Neural progenitor cell (in vitro differentiated cells): Measurements from ENCODE around the gene FKBP15. TPM values are rescaled to one million over a fixed set of nuclear protein-coding genes. Genes with fewer than 3 reads are reported as not detected.

Experiments used
- DNase-seq: peaks from one replicate; pipeline ENCODE4 v3.0.0-alpha.2; 2016; ENCODE audit warnings: low spot score
- H2AFZ ChIP-seq: fragments of 200-600 bp; sonication (generic); replicated peaks from 2 replicates; pipeline ENCODE4 v1.6.1; 2016; ENCODE audit warnings: antibody characterized with exemption
- H3F3A ChIP-seq: fragments of 200-600 bp; sonication (generic); 2 replicates; pipeline ENCODE4 v1.6.1; 2016; ENCODE audit warnings: antibody characterized with exemption, low read depth
- H3K27ac ChIP-seq: fragments of 200-600 bp; sonication (generic); 2 replicates; pipeline ENCODE4 v1.5.1; 2016; ENCODE audit warnings: mild to moderate bottlenecking
- H3K27me3 ChIP-seq: fragments of 200-600 bp; sonication (generic); 2 replicates; pipeline ENCODE4 v1.6.1; 2016; ENCODE audit warnings: mild to moderate bottlenecking, moderate library complexity
- H3K36me3 ChIP-seq: fragments of 200-600 bp; sonication (generic); 2 replicates; pipeline ENCODE4 v1.5.1; 2016
- H3K4me1 ChIP-seq: fragments of 200-600 bp; sonication (generic); 2 replicates; pipeline ENCODE4 v1.6.1; 2016; ENCODE audit warnings: mixed run types
- H3K4me2 ChIP-seq: fragments of 200-600 bp; sonication (generic); 2 replicates; pipeline ENCODE4 v1.6.1; 2016
- H3K4me3 ChIP-seq: fragments of 200-600 bp; sonication (generic); 2 replicates; pipeline ENCODE4 v1.5.1; 2016
- H3K79me2 ChIP-seq: fragments of 200-600 bp; sonication (generic); 2 replicates; pipeline ENCODE4 v1.6.1; 2016; ENCODE audit warnings: low read depth
- H3K9ac ChIP-seq: fragments of 200-600 bp; sonication (generic); 2 replicates; pipeline ENCODE4 v1.6.1; 2016
- H3K9me3 ChIP-seq: fragments of 200-600 bp; sonication (generic); 2 replicates; pipeline ENCODE4 v1.5.1; 2016; ENCODE audit warnings: low read depth
- H4K20me1 ChIP-seq: fragments of 200-600 bp; sonication (generic); 2 replicates; pipeline ENCODE4 v1.6.1; 2016; ENCODE audit warnings: low read depth
- H3K27ac Mint-ChIP-seq: 3 replicates; pipeline ENCODE4 v1.8.0; 2021; ENCODE audit warnings: mixed read lengths
- H3K27me3 Mint-ChIP-seq: 2 replicates; pipeline ENCODE4 v1.8.0; 2022; ENCODE audit warnings: low read depth, mild to moderate bottlenecking, inconsistent platforms, moderate library complexity, mixed read lengths; ENCODE audit not compliant: insufficient read depth
- H3K36me3 Mint-ChIP-seq: 3 replicates; pipeline ENCODE4 v1.8.0; 2021; ENCODE audit warnings: mixed read lengths
- H3K4me1 Mint-ChIP-seq: 3 replicates; pipeline ENCODE4 v1.8.0; 2021; ENCODE audit warnings: mixed read lengths
- H3K4me3 Mint-ChIP-seq: 3 replicates; pipeline ENCODE4 v1.8.0; 2021; ENCODE audit warnings: mild to moderate bottlenecking, moderate library complexity, mixed read lengths
- H3K9me3 Mint-ChIP-seq: 3 replicates; pipeline ENCODE4 v1.8.0; 2020; ENCODE audit warnings: mixed read lengths
- EZH2 ChIP-seq: fragments of 200-600 bp; sonication (generic); IDR thresholded peaks from 2 replicates; pipeline ENCODE4 v1.6.1; 2017; ENCODE audit warnings: antibody characterized with exemption, mild to moderate bottlenecking, moderate library complexity
- EZH2phosphoT487 ChIP-seq: fragments of 200-600 bp; sonication (generic); IDR thresholded peaks from 2 replicates; pipeline ENCODE4 v1.6.1; 2017; ENCODE audit warnings: antibody characterized with exemption
- total RNA-seq: library from RNA; depleted of rRNA; stranded (reverse); fragments of >200 nt; gene quantifications from 2 replicates; pipeline ENCODE4 v1.2.3, GENCODE V29; 2015; ENCODE audit warnings: low replicate concordance
- TF ChIP-seq, protein P1 (sequence below): fragments of 200-600 bp; sonication (generic); IDR thresholded peaks from 2 replicates; pipeline ENCODE4 v1.5.1; 2017; ENCODE audit warnings: antibody characterized with exemption, mild to moderate bottlenecking

The FKBP15 gene
- 18.6 and 25.5 TPM in 2 replicates for total RNA-seq

DNA sequence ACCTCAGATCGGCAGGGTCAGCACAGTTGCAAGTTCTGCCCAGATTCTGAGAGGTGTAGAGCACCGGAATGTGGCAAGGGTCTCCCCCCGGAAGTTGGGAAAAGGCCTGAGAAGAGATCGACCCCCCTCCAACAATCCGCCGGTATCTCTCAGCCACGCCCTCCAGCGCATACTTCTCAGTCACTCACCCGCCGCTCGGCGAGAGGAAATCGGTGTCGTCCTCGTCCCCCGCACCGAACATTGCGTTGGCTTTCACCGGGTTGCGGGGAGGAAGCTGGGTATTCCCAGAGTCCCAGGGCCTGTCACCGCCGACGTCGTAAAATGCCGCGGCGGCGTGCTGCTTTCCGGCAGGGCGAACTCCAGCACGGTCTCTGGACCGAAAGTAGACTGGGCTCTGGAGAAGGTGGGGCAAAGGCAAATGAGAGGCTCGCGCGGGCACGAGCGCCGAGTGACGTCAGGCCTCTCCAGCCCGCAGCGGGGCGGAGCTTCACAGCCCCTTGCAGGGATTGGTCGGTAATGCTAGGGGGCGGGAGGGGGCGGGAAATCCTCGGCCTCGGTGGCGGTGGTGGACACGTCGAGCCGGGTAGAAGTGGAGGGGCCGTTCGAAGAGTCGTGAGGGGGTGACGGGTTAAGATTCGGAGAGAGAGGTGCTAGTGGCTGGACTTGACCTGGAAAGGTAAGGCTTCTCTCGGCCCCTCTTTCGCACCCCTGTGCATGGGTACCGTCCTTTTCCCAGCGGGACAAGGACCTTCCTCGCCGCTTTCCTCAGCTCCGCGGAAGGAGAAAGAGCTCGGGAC, at the start of gene FKBP15, which contains the start of gene SLC31A1:
TSS of gene FKBP15 (minus strand) at position 275 of the 797 bp plus-strand sequence. CDS start at position 241, 34 bp downstream.
TSS of gene SLC31A1 (plus strand) at position 542 of the 797 bp plus-strand sequence. CDS start 34,605 bp downstream, outside the sequence.
- Histone ChIP-seq H3K9me3 (no peaks in the 10 kb centered on the region), H3K27me3 (no peaks in the 10 kb centered on the region), H2AFZ (peak within 1 kb of the TSS; percentile 96), H3K36me3 (no peaks in the 10 kb centered on the region), H3K4me1 (peaks cover 16% of the 10 kb centered on the region), H3K4me2 (peak within 1 kb of the TSS; percentile 96), H4K20me1 (peaks cover 18% of the 10 kb centered on the region), H3K79me2 (peaks cover 62% of the 10 kb centered on the region), H3K4me3 (peak within 1 kb of the TSS; percentile 82), H3K27ac (no peak within 1 kb of the TSS), H3K9ac (peak within 1 kb of the TSS; percentile 66), H3F3A (no peaks in the 10 kb centered on the region)
- peaks cover 2% of the 10 kb centered on the region for H3K27me3 Mint-ChIP-seq
- peaks cover 24% of the 10 kb centered on the region for H3K4me1 Mint-ChIP-seq
- TF ChIP-seq EZH2phosphoT487 (no peak), EZH2 (no peak)
- TF ChIP-seq, protein P1, sequence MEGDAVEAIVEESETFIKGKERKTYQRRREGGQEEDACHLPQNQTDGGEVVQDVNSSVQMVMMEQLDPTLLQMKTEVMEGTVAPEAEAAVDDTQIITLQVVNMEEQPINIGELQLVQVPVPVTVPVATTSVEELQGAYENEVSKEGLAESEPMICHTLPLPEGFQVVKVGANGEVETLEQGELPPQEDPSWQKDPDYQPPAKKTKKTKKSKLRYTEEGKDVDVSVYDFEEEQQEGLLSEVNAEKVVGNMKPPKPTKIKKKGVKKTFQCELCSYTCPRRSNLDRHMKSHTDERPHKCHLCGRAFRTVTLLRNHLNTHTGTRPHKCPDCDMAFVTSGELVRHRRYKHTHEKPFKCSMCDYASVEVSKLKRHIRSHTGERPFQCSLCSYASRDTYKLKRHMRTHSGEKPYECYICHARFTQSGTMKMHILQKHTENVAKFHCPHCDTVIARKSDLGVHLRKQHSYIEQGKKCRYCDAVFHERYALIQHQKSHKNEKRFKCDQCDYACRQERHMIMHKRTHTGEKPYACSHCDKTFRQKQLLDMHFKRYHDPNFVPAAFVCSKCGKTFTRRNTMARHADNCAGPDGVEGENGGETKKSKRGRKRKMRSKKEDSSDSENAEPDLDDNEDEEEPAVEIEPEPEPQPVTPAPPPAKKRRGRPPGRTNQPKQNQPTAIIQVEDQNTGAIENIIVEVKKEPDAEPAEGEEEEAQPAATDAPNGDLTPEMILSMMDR, result no peak
- peaks cover 1% of the 10 kb centered on the region for H3K36me3 Mint-ChIP-seq
- peak within 1 kb of the TSS; percentile 97 for H3K4me3 Mint-ChIP-seq
- no peaks in the 10 kb centered on the region for H3K9me3 Mint-ChIP-seq
- peak within 1 kb of the TSS; percentile 91 for H3K27ac Mint-ChIP-seq
- DNase-seq, result peak; percentile 99

DNA sequence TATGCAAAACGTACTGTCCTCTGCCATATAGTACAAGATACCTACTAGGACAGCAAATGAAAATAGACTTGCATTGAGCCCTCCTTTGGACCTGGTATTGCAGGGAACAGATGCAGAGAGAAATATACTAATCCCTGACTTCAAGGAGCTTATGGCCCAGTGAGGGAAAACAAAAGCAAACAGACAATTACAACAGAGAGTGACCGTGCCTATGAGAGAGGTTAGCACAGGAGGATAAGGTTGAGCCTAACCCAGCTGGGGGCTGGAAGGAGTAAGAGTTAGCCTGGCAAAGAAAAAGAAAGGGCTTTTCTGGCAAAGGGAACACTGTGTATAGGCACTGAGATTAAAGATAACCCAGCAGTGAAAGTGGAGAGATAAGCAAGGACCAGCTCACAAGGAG, 48.8 kb upstream of the FKBP15 start:
- Histone ChIP-seq H3K4me3 (no peak overlapping the region), H3K9ac (no peak overlapping the region), H3K79me2 (peaks cover 7% of the 10 kb centered on the region), H3K4me2 (no peak overlapping the region), H3K36me3 (peaks cover 4% of the 10 kb centered on the region), H4K20me1 (peaks cover 4% of the 10 kb centered on the region), H3F3A (peaks cover 4% of the 10 kb centered on the region), H3K9me3 (no peaks in the 10 kb centered on the region), H2AFZ (no peak overlapping the region), H3K4me1 (peaks cover 5% of the 10 kb centered on the region), H3K27ac (no peak overlapping the region), H3K27me3 (no peaks in the 10 kb centered on the region)
- Mint-ChIP-seq H3K27me3 (no peaks in the 10 kb centered on the region), H3K9me3 (no peaks in the 10 kb centered on the region), H3K4me3 (no peak overlapping the region), H3K36me3 (peaks cover 20% of the 10 kb centered on the region), H3K4me1 (peaks cover 12% of the 10 kb centered on the region), H3K27ac (no peak overlapping the region)
- no peak for DNase-seq
- TF ChIP-seq EZH2phosphoT487, result no peak
- TF ChIP-seq EZH2, result no peak
- TF ChIP-seq, protein P1, result no peak

- Histone ChIP-seq H3K9me3 (no peaks in the 10 kb centered on the region), H4K20me1 (peaks cover 4% of the 10 kb centered on the region), H3K9ac (no peak overlapping the region), H3K4me1 (peaks cover 5% of the 10 kb centered on the region), H3K4me3 (no peak overlapping the region), H3K27ac (no peak overlapping the region), H3K4me2 (no peak overlapping the region), H2AFZ (no peak overlapping the region), H3K36me3 (peaks cover 4% of the 10 kb centered on the region), H3K79me2 (peaks cover 7% of the 10 kb centered on the region), H3F3A (no peaks in the 10 kb centered on the region), H3K27me3 (no peaks in the 10 kb centered on the region)
- H3K27me3 Mint-ChIP-seq, result no peaks in the 10 kb centered on the region
- H3K4me3 Mint-ChIP-seq, result no peak overlapping the region
- no peak overlapping the region for H3K27ac Mint-ChIP-seq
- H3K36me3 Mint-ChIP-seq, result peaks cover 22% of the 10 kb centered on the region
- no peaks in the 10 kb centered on the region for H3K9me3 Mint-ChIP-seq
- DNase-seq, result no peak
- TF ChIP-seq EZH2 (no peak), EZH2phosphoT487 (no peak)
- TF ChIP-seq, protein P1, result no peak
- H3K4me1 Mint-ChIP-seq, result peaks cover 12% of the 10 kb centered on the region
These were observed 48.3 kb upstream of the FKBP15 start for GRCh38 chr9:113269355-113269754.
